Coronary artery (tissue), 2 donors: ENCODE measurements around the gene FAM107A.
A peak's percentile ranks its signal among the peaks of the same experiment; 100 is the strongest.

Experiments used
- DNase-seq: peaks from one replicate; pipeline ENCODE4 v3.0.0-alpha.2; 2017; ENCODE audit warnings: low spot score
- H3K27ac ChIP-seq, 2 donors: fragments of 200-600 bp; sonication (generic); one replicate each; pipeline ENCODE4 v1.5.1; 2016 to 2019
- H3K4me3 ChIP-seq: fragments of 200-600 bp; sonication (generic); 2 replicates; pipeline ENCODE4 v1.5.1; 2016; ENCODE audit warnings: mild to moderate bottlenecking, moderate library complexity
- TF ChIP-seq, protein P1 (sequence below): fragments of 200-600 bp; sonication (generic); IDR thresholded peaks from one replicate; pipeline ENCODE4 v1.5.1; 2019; ENCODE audit warnings: antibody characterized with exemption

Gene FAM107A

DNA sequence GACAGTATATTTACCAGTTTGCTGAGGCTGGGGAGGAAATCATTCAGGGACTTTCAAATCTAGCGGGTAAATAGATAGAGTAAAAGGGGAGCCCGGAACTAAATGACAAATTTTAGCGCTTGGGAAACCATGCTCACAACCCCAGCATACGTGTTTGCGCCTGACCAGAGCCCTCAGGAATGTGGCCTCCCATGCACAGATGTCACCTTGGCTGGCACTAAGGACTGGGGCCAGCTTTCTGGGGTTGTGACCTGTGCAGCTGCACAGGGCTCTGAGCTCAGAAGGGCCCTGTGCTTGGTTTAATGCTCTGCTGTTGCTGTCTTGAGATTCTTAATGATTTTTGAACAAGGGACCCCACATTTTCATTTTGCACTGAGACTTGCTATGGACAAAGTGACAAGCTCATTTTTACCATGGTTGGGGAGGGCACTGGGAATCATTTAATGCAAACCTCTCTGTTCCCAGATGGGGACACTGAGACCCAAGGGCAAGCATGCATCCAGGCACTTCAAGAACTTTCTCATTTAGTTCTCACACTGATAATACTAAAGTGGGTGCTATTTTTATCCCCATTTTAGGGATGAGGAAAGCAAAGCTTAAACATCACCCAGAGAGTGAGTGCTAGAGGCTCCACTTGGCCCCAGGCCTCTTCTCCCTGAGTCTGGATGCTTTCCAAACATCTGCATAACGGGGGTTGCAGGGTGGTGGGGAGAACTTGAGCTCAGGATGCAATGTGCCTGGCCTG lies 44.1 kb upstream of the FAM107A start:
- H3K4me3 ChIP-seq: no peak overlapping the region
- TF ChIP-seq, protein P1, sequence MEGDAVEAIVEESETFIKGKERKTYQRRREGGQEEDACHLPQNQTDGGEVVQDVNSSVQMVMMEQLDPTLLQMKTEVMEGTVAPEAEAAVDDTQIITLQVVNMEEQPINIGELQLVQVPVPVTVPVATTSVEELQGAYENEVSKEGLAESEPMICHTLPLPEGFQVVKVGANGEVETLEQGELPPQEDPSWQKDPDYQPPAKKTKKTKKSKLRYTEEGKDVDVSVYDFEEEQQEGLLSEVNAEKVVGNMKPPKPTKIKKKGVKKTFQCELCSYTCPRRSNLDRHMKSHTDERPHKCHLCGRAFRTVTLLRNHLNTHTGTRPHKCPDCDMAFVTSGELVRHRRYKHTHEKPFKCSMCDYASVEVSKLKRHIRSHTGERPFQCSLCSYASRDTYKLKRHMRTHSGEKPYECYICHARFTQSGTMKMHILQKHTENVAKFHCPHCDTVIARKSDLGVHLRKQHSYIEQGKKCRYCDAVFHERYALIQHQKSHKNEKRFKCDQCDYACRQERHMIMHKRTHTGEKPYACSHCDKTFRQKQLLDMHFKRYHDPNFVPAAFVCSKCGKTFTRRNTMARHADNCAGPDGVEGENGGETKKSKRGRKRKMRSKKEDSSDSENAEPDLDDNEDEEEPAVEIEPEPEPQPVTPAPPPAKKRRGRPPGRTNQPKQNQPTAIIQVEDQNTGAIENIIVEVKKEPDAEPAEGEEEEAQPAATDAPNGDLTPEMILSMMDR: no peak
- no peak for DNase-seq
- no peak overlapping the region for H3K27ac ChIP-seq

DNA sequence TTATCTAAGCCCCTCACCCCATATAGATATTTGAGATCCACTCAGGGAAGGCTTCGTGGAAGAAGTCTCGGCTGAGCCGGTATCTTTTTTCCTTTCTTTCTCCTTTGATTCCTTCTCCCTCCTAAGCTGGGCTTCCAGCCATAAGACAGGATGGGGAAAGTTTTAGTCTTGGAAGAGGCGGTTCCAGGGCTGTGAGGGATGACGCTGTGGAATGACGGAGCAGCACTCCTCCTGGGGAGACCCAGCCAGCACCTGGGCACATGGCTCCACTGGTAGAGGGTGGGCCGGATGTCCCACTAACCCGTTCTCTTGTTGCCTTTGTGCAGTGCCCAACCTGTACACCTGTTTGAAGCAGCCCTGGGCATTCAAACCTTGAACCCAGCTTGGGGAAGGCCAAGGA lies 43.2 kb upstream of the FAM107A start:
- DNase-seq: no peak
- Histone ChIP-seq H3K4me3 (no peak overlapping the region), H3K27ac (no peak overlapping the region)
- TF ChIP-seq, protein P1: no peak

GRCh38 chr3:58617338-58617761 lies 40.2 kb upstream of the FAM107A start:
- peak overlapping the region in 1 of 2 donors; percentile 58 for H3K27ac ChIP-seq

GRCh38 chr3:58613236-58614132 lies 36.3 kb upstream of the FAM107A start:
- TF ChIP-seq, protein P1: no peak
- DNase-seq: no peak
- H3K4me3 ChIP-seq: no peak overlapping the region
- no peak overlapping the region for H3K27ac ChIP-seq

More at GRCh38 chr3:58617338-58617761, 40.2 kb upstream of the FAM107A start:
- TF ChIP-seq, protein P1: no peak
- H3K4me3 ChIP-seq: no peak overlapping the region
- no peak for DNase-seq

DNA sequence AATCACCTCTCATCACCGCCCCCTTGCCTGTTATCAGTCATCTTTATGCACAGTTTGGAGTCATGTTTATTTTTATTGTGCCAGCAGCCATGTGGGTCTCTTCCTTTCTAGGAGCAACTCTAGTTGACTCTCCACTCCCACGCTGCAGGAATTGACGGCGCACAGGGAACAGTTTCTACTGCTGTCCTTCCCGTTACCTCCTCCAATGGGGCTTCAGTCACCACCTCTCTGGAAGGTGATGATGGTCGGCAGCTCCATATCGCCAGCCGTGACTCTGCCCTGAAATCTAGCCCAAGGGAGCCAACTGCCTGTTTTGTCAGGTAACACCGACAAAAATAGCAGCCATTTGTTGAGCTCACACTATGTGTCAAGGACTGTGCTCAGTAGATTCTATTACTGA lies 35.6 kb upstream of the FAM107A start:
- DNase-seq: no peak
- TF ChIP-seq, protein P1: no peak
- H3K27ac ChIP-seq: no peak overlapping the region
- no peak overlapping the region for H3K4me3 ChIP-seq

GRCh38 chr3:58609990-58610389 lies 32.8 kb upstream of the FAM107A start:
- Histone ChIP-seq H3K4me3 (no peak overlapping the region), H3K27ac (no peak overlapping the region)
- TF ChIP-seq, protein P1: no peak
- DNase-seq: no peak
